NB4 (cell line): ENCODE measurements around the gene LIPH.

Experiments
- CTCF ChIP-seq: IDR thresholded peaks from one replicate; pipeline ENCODE4 v1.5.1; 2012; ENCODE audit warnings: low read depth, low read length
- POLR2A ChIP-seq: IDR thresholded peaks from 2 replicates; pipeline ENCODE4 v1.6.1; 2011; ENCODE audit warnings: mild to moderate bottlenecking; ENCODE audit not compliant: insufficient read length; ENCODE audit errors: extremely low read depth

- no peak for TF ChIP-seq CTCF
- TF ChIP-seq POLR2A = no peak
Measured at GRCh38 chr3:185532901-185533300, 19.5 kb downstream of the LIPH start.
